ENCODE data around the gene TIGD1.

DNA sequence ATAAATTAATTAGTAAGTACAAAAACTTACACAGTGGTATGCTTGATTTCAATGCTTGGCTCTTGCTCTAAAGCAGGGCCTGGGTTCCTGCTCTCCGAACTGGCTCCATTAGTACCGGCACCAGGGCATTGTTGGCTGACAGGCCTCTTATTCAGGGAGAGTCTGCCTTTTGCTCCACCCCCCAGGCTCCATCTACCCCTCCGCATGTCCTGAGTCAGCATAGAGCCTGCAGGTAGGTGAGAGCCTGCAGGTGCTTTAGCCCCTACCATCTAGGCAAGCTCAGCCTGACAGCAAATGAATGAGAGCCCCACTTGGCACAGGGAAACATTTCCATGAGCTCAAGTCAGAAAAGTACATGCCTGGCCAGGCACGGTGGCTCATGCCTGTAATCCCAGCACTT, 47.9 kb upstream of the TIGD1 start:
- TF ChIP-seq POLR2A (IDR thresholded peaks at IDR 0.05; ENCODE audit: low read depth, low read length) (no peak), TAF1 (IDR thresholded peaks at IDR 0.05; ENCODE audit: low read depth, low read length) (no peak), POLR2AphosphoS5 (IDR thresholded peaks at IDR 0.05; ENCODE audit: low read depth, low read length) (no peak), POU2F2 (IDR thresholded peaks at IDR 0.05; ENCODE audit: low read depth, low read length) (no peak)

Measured in GM12891 (cell line).